IMR-90 (cell line): Measurements from ENCODE around the gene KIF4B. TPM values are rescaled to one million over a fixed set of nuclear protein-coding genes. Genes with fewer than 3 reads are reported as not detected.

Experiments
- ATAC-seq: fragments of 200-7000 bp; cut with Tn5 transposase; 2 replicates; pipeline ENCODE4 v1.9.1; 2020; ENCODE audit warnings: low read depth, mild to moderate bottlenecking, moderate library complexity
- BruUV-seq: library from RNA; stranded (reverse); fragments of 400-500 nt; replicated peaks from 2 replicates; lab custom pipeline; 2021; lab: Mats Ljungman, UMichigan
- CTCF ChIA-PET: fragments of 300-600 bp; formaldehyde crosslinking; extraction: SDS; loops from one replicate; lab custom pipeline; 2021; ENCODE audit warnings: antibody characterized with exemption; lab: Yijun Ruan, JAX
- POLR2A ChIA-PET: fragments of 300-600 bp; sonication (Branson Sonifier 250); formaldehyde crosslinking; loops from one replicate; lab custom pipeline; 2022; ENCODE audit warnings: antibody characterized with exemption; ENCODE audit not compliant: unreplicated experiment; lab: Charles Lee
- DNase-seq: peaks from one replicate; pipeline ENCODE4 v3.0.0; 2013
- H2AFZ ChIP-seq: replicated peaks from 2 replicates; pipeline ENCODE3; 2013; ENCODE audit warnings: low read length, mild to moderate bottlenecking; ENCODE audit not compliant: poor library complexity
- H2AK5ac ChIP-seq: 2 replicates; pipeline ENCODE4 v1.6.1; 2013; ENCODE audit warnings: low read depth, low read length, inconsistent platforms
- H2AK9ac ChIP-seq: replicated peaks from 2 replicates; pipeline ENCODE3; 2013; ENCODE audit warnings: mild to moderate bottlenecking, low read depth, low read length, moderate library complexity; ENCODE audit not compliant: poor library complexity
- H2BK120ac ChIP-seq: 2 replicates; pipeline ENCODE4 v1.6.1; 2013; ENCODE audit warnings: low read depth, low read length, inconsistent platforms
- H2BK15ac ChIP-seq: 3 replicates; pipeline ENCODE4 v1.6.1; 2013; ENCODE audit warnings: low read depth, low read length, inconsistent platforms
- H2BK20ac ChIP-seq: 2 replicates; pipeline ENCODE4 v1.6.1; 2013; ENCODE audit warnings: low read depth, mild to moderate bottlenecking, inconsistent platforms, low read length, moderate library complexity
- H2BK5ac ChIP-seq: 2 replicates; pipeline ENCODE4 v1.6.1; 2013; ENCODE audit warnings: mild to moderate bottlenecking, low read depth, low read length, inconsistent platforms; ENCODE audit not compliant: poor library complexity, severe bottlenecking
- H3K14ac ChIP-seq: replicated peaks from 2 replicates; pipeline ENCODE4 v1.6.1; 2013; ENCODE audit warnings: low read depth, low read length, inconsistent platforms
- H3K18ac ChIP-seq: 2 replicates; pipeline ENCODE4 v1.6.1; 2013; ENCODE audit warnings: low read depth, low read length, control low read depth
- H3K23ac ChIP-seq: 2 replicates; pipeline ENCODE4 v1.6.1; 2013; ENCODE audit warnings: low read depth, low read length, inconsistent platforms
- H3K27ac ChIP-seq: 2 replicates; pipeline ENCODE4 v1.5.1; 2013; ENCODE audit warnings: mild to moderate bottlenecking, control low read depth, low read length; ENCODE audit not compliant: insufficient read depth
- H3K27me3 ChIP-seq: 2 replicates; pipeline ENCODE4 v1.6.1; 2013; ENCODE audit warnings: low read length; ENCODE audit not compliant: control insufficient read depth, insufficient read depth
- H3K36me3 ChIP-seq: 2 replicates; pipeline ENCODE4 v1.6.1; 2013; ENCODE audit warnings: low read length, mixed read lengths; ENCODE audit not compliant: control insufficient read depth, insufficient read depth
- H3K4ac ChIP-seq: 2 replicates; pipeline ENCODE4 v1.6.1; 2013; ENCODE audit warnings: low read depth, low read length, inconsistent platforms
- H3K4me1 ChIP-seq: 2 replicates; pipeline ENCODE4 v1.6.1; 2013; ENCODE audit warnings: low read length, mixed read lengths; ENCODE audit not compliant: control insufficient read depth, insufficient read depth
- H3K4me2 ChIP-seq: 2 replicates; pipeline ENCODE4 v1.6.1; 2013; ENCODE audit warnings: low read depth, mild to moderate bottlenecking, control low read depth, low read length, moderate library complexity
- H3K4me3 ChIP-seq: 2 replicates; pipeline ENCODE4 v1.5.1; 2013; ENCODE audit warnings: low read depth, mild to moderate bottlenecking, control low read depth, low read length, moderate library complexity; ENCODE audit not compliant: insufficient read depth
- H3K56ac ChIP-seq: 2 replicates; pipeline ENCODE4 v1.6.1; 2013; ENCODE audit warnings: low read length, inconsistent platforms; ENCODE audit not compliant: insufficient read depth; ENCODE audit errors: extremely low read depth
- H3K79me1 ChIP-seq, 2 experiments: 2 replicates each; pipeline ENCODE4 v1.6.1; 2013; ENCODE audit warnings: low read length in 2 of 2, inconsistent platforms in 1 of 2, low read depth in 1 of 2
- H3K9ac ChIP-seq: 2 replicates; pipeline ENCODE4 v1.6.1; 2013; ENCODE audit warnings: low read depth, low read length, control low read depth
- H3K9me1 ChIP-seq: 2 replicates; pipeline ENCODE4 v1.6.1; 2013; ENCODE audit warnings: low read length, inconsistent platforms; ENCODE audit not compliant: insufficient read depth
- H3K9me3 ChIP-seq: 2 replicates; pipeline ENCODE4 v1.6.1; 2013; ENCODE audit warnings: low read length; ENCODE audit not compliant: control insufficient read depth, insufficient read depth
- H4K20me1 ChIP-seq: 2 replicates; pipeline ENCODE4 v1.6.1; 2013; ENCODE audit warnings: low read length, inconsistent platforms; ENCODE audit not compliant: insufficient read depth
- H4K5ac ChIP-seq: 2 replicates; pipeline ENCODE4 v1.6.1; 2013; ENCODE audit warnings: mild to moderate bottlenecking, low read depth, low read length, control low read depth
- H4K8ac ChIP-seq, 2 experiments: 2 replicates each; pipeline ENCODE4 v1.6.1; 2013; ENCODE audit warnings: low read depth in 2 of 2, low read length in 2 of 2, control low read depth in 1 of 2, inconsistent platforms in 1 of 2
- H4K91ac ChIP-seq: 2 replicates; pipeline ENCODE4 v1.6.1; 2013; ENCODE audit warnings: low read depth, low read length, inconsistent platforms; ENCODE audit not compliant: insufficient read depth
- BHLHE40 ChIP-seq: fragments of 150-350 bp; IDR thresholded peaks from 2 replicates; pipeline ENCODE4 v1.6.1; 2016; ENCODE audit warnings: mild to moderate bottlenecking, low read depth, low read length
- CEBPB ChIP-seq: IDR thresholded peaks from 2 replicates; pipeline ENCODE4 v1.6.1; 2012; ENCODE audit warnings: low read depth, low read length, improper control_type of control experiment
- CHD1 ChIP-seq: IDR thresholded peaks from 2 replicates; pipeline ENCODE4 v1.6.1; 2012; ENCODE audit warnings: low read depth, low read length, improper control_type of control experiment
- CTCF ChIP-seq: conservative IDR thresholded peaks from 2 replicates; pipeline ENCODE4 v1.5.1; 2012; ENCODE audit warnings: mild to moderate bottlenecking, low read depth, low read length, improper control_type of control experiment
- ELK1 ChIP-seq: fragments of 150-350 bp; IDR thresholded peaks from 2 replicates; pipeline ENCODE4 v1.6.1; 2016; ENCODE audit warnings: low read depth, mild to moderate bottlenecking, low read length, moderate library complexity, borderline replicate concordance
- FOS ChIP-seq: fragments of 150-350 bp; IDR thresholded peaks from 2 replicates; pipeline ENCODE4 v1.6.1; 2016; ENCODE audit warnings: low read depth, low read length
- MAFK ChIP-seq: IDR thresholded peaks from 2 replicates; pipeline ENCODE4 v1.6.1; 2012; ENCODE audit warnings: low read depth, low read length, improper control_type of control experiment
- MAZ ChIP-seq: IDR thresholded peaks from 2 replicates; pipeline ENCODE4 v1.6.1; 2012; ENCODE audit warnings: low read depth, mild to moderate bottlenecking, low read length, improper control_type of control experiment, moderate library complexity, borderline replicate concordance
- MXI1 ChIP-seq: IDR thresholded peaks from 2 replicates; pipeline ENCODE4 v1.6.1; 2012; ENCODE audit warnings: low read depth, mild to moderate bottlenecking, low read length, moderate library complexity, borderline replicate concordance
- NFE2L2 ChIP-seq: fragments of 150-350 bp; IDR thresholded peaks from 2 replicates; pipeline ENCODE4 v1.6.1; 2016; ENCODE audit warnings: low read depth, mild to moderate bottlenecking, low read length
- POLR2A ChIP-seq: IDR thresholded peaks from 2 replicates; pipeline ENCODE4 v1.6.1; 2012; ENCODE audit warnings: mild to moderate bottlenecking, low read depth, low read length
- RAD21 ChIP-seq: IDR thresholded peaks from 2 replicates; pipeline ENCODE4 v1.6.1; 2012; ENCODE audit warnings: low read length, improper control_type of control experiment
- RFX5 ChIP-seq: IDR thresholded peaks from 2 replicates; pipeline ENCODE4 v1.8.0; 2012; ENCODE audit warnings: low read depth, mild to moderate bottlenecking, low read length, moderate library complexity
- SMC3 ChIP-seq: fragments of 150-350 bp; IDR thresholded peaks from 2 replicates; pipeline ENCODE4 v1.6.1; 2016; ENCODE audit warnings: low read depth, mild to moderate bottlenecking, antibody characterized with exemption, low read length, moderate library complexity
- WGBS, 2 experiments: methylation state at CpG; one replicate each; pipeline versions ENCODE4 v1.1.5 to v1.1.7; 2013; ENCODE audit warnings: missing lambda C conversion rate in 2 of 2; ENCODE audit not compliant: insufficient read length in 1 of 2; ENCODE audit errors: extremely low coverage in 2 of 2; 5-methylcytosine and 5-hydroxymethylcytosine counted together
- dilution Hi-C: fragments of 300-500 bp; cut with HindIII; formaldehyde crosslinking; loops from one replicate; pipeline ENCODE4 v1.14.3; 2018; ENCODE audit warnings: low sequenced_read_pairs; ENCODE audit not compliant: unreplicated experiment
- in situ Hi-C: fragments of 300-500 bp; cut with MboI; formaldehyde crosslinking; loops from 3 replicates; pipeline ENCODE4 v1.14.3; 2019; ENCODE audit warnings: low sequenced_read_pairs, inconsistent platforms, mixed read lengths
- intact Hi-C: fragments of 100-400 bp; cut with micrococcal nuclease; formaldehyde crosslinking; loops from 2 replicates; pipeline ENCODE4 v1.10.0; 2022
- polyA plus RNA-seq, 3 experiments: library from polyadenylated mRNA; depleted of rRNA; stranded (reverse); fragments of >200 nt; gene quantifications; 2 replicates each; pipeline ENCODE4 v1.2.3, GENCODE V29; 2012; ENCODE audit warnings: low replicate concordance in 1 of 3
- total RNA-seq: library from RNA; depleted of rRNA; stranded (reverse); fragments of >200 nt; gene quantifications from 2 replicates; pipeline ENCODE4 v1.2.3, GENCODE V29; 2012

KIF4B gene
- total and polyA plus RNA-seq, 2 of the 4 experiments (the other 2 are of a cell fraction) = under 0.01 to 0.03 TPM

- no peak overlapping the region for H3K9ac ChIP-seq
- no peak overlapping the region for H2BK5ac ChIP-seq
- H3K79me1 ChIP-seq = no peaks in the 10 kb centered on the region
- no peak for ATAC-seq
- dilution Hi-C loops = no loop called here
- H2BK15ac ChIP-seq = no peak overlapping the region
- H3K9me1 ChIP-seq = no peaks in the 10 kb centered on the region
- H4K5ac ChIP-seq = no peak overlapping the region
- no peak overlapping the region for H2AK9ac ChIP-seq
- in situ Hi-C loops = no loop called here
- TF ChIP-seq SMC3 (no peak), FOS (no peak), RFX5 (no peak), CTCF (no peak), POLR2A (no peak), CEBPB (no peak), MXI1 (no peak), NFE2L2 (no peak), MAFK (no peak), RAD21 (no peak), BHLHE40 (no peak), MAZ (no peak), ELK1 (no peak), CHD1 (no peak)
- H3K36me3 ChIP-seq = no peaks in the 10 kb centered on the region
- no peak overlapping the region for H3K4ac ChIP-seq
- intact Hi-C loops = no loop called here
- H3K56ac ChIP-seq = no peak overlapping the region
- H4K20me1 ChIP-seq = no peaks in the 10 kb centered on the region
- H4K91ac ChIP-seq = no peak overlapping the region
- no peak overlapping the region for H2AFZ ChIP-seq
- no peaks in the 10 kb centered on the region; the same call in 1 of the 2 replicates for H3K27me3 ChIP-seq
- no peak overlapping the region for H3K14ac ChIP-seq
- no peak overlapping the region for H3K4me3 ChIP-seq
- WGBS, 2 experiments = no CpG with 5 or more reads among the region's 3 CpGs
- POLR2A ChIA-PET = no interaction called here
- no peak overlapping the region for H3K27ac ChIP-seq
- DNase-seq = no peak
- CTCF ChIA-PET = no interaction called here
- no peak overlapping the region for H2AK5ac ChIP-seq
- H3K4me1 ChIP-seq = no peaks in the 10 kb centered on the region
- no peak overlapping the region for H3K18ac ChIP-seq
- no peak overlapping the region for H2BK20ac ChIP-seq
- no peak overlapping the region for H2BK120ac ChIP-seq
- no peak overlapping the region for H4K8ac ChIP-seq
- no peak overlapping the region for H3K4me2 ChIP-seq
- no TSS peak for BruUV-seq
- no peaks in the 10 kb centered on the region for H3K9me3 ChIP-seq
- no peak overlapping the region for H3K23ac ChIP-seq
Measured at GRCh38 chr5:155040984-155041653, 27.6 kb downstream of the KIF4B start.
